Kasumi-1 (cell line): ENCODE results near the gene CUX1.
A peak's percentile ranks its signal among the peaks of the same experiment; 100 is the strongest.
"Not testable (repeated sequence)": the region's sequence is repeated elsewhere in the genome, so short reads cannot be mapped to it uniquely, and the experiment has no call there.

ENCODE experiments used
- DNase-seq, 2 experiments: peaks; one replicate each; lab custom pipeline; 2025; lab: John Stamatoyannopoulos, UW

Gene CUX1

GRCh38 chr7:102215256-102215655 lies 397.8 kb downstream of the CUX1 start:
- DNase-seq: no peak

GRCh38 chr7:102215711-102216110 lies 398.3 kb downstream of the CUX1 start:
- no peak for DNase-seq

GRCh38 chr7:102216573-102217314 lies 399.3 kb downstream of the CUX1 start:
- no peak for DNase-seq

GRCh38 chr7:102220229-102220850 lies 402.9 kb downstream of the CUX1 start:
- DNase-seq: no peak

- no peak for DNase-seq
These were observed 403.8 kb downstream of the CUX1 start for GRCh38 chr7:102220960-102221800.

- no peak for DNase-seq
These were observed 404.5 kb downstream of the CUX1 start for GRCh38 chr7:102221961-102222360.

GRCh38 chr7:102222445-102222844 lies 405.0 kb downstream of the CUX1 start:
- DNase-seq: no peak

- DNase-seq: no peak
These were observed 405.8 kb downstream of the CUX1 start for GRCh38 chr7:102223184-102223583.

- DNase-seq: no peak
These were observed 407.6 kb downstream of the CUX1 start for GRCh38 chr7:102225025-102225424.

GRCh38 chr7:102227371-102227770 lies 409.9 kb downstream of the CUX1 start:
- DNase-seq: no peak

- DNase-seq: no peak
These were observed 411.5 kb downstream of the CUX1 start for GRCh38 chr7:102228935-102229334.

GRCh38 chr7:102230162-102230561 lies 412.7 kb downstream of the CUX1 start:
- DNase-seq: not testable (repeated sequence)

GRCh38 chr7:102230593-102230992 lies 413.2 kb downstream of the CUX1 start:
- DNase-seq: no peak

GRCh38 chr7:102232611-102233286 lies 415.3 kb downstream of the CUX1 start:
- no peak for DNase-seq

- DNase-seq: no peak
These were observed 416.7 kb downstream of the CUX1 start for GRCh38 chr7:102234131-102234530.

GRCh38 chr7:102234801-102235550 lies 417.6 kb downstream of the CUX1 start:
- no peak for DNase-seq

GRCh38 chr7:102236102-102236501 lies 418.7 kb downstream of the CUX1 start:
- DNase-seq: no peak

GRCh38 chr7:102236592-102237287 lies 419.3 kb downstream of the CUX1 start:
- DNase-seq: peak; percentile 65 to 71

GRCh38 chr7:102239206-102239820 lies 421.9 kb downstream of the CUX1 start:
- DNase-seq: no peak

- no peak for DNase-seq
These were observed 424.0 kb downstream of the CUX1 start for GRCh38 chr7:102241431-102241830.
